Measurements from ENCODE around the gene CFAP99. TPM values are rescaled to one million over a fixed set of nuclear protein-coding genes. Genes with fewer than 3 reads are reported as not detected.

CFAP99 gene
- total and polyA plus RNA-seq, 2 donors from 2014 or later, result 1.5 to 1.7 TPM

GRCh38 chr4:2489081-2489805 lies 70.5 kb downstream of the CFAP99 start:
- H3K9me3 ChIP-seq (ENCODE audit: control insufficient read depth in 2 of 3, insufficient read depth in 1 of 3, low read length in 3 of 3), result no peaks in the 10 kb centered on the region
- no peaks in the 10 kb centered on the region for H3K27me3 ChIP-seq (ENCODE audit: control insufficient read depth, insufficient read depth, low read length)
- TF ChIP-seq CTCF (IDR thresholded peaks at IDR 0.05; ENCODE audit: borderline replicate concordance, extremely low read depth, insufficient read depth), result no peak
- no peak overlapping the region for H3K9ac ChIP-seq (ENCODE audit: low read length in 3 of 3)
- DNase-seq (peak in 1 of 5 donors; percentile 36), FAIRE-seq (no peak)
- no peak overlapping the region for H3K4me3 ChIP-seq (ENCODE audit: low read length in 3 of 3)
- no peak overlapping the region for H3K27ac ChIP-seq (ENCODE audit: low read depth in 2 of 2, low read length in 2 of 2)
- intact Hi-C loops (cut with DNase I), result no loop called here
- H3K4me1 ChIP-seq (ENCODE audit: control insufficient read depth in 2 of 3, insufficient read depth in 2 of 3, low read depth in 1 of 3, low read length in 3 of 3), result peaks cover 0 to 30% (median 8%) of the 10 kb centered on the region in 3 donors
- peaks cover 2 to 17% (median 7%) of the 10 kb centered on the region in 3 donors for H3K36me3 ChIP-seq (ENCODE audit: control insufficient read depth in 2 of 3, insufficient read depth in 3 of 3, low read length in 3 of 3)

GRCh38 chr4:2489841-2490552 lies 71.2 kb downstream of the CFAP99 start:
- H3K4me1 ChIP-seq (ENCODE audit: control insufficient read depth in 2 of 3, insufficient read depth in 2 of 3, low read depth in 1 of 3, low read length in 3 of 3), result peaks cover 0 to 24% (median 4%) of the 10 kb centered on the region in 3 donors

GRCh38 chr4:2492970-2493369 lies 74.2 kb downstream of the CFAP99 start:
- no peaks in the 10 kb centered on the region for H3K27me3 ChIP-seq (ENCODE audit: control insufficient read depth, insufficient read depth, low read length)
- intact Hi-C loops (cut with DNase I), result no loop called here
- no peak overlapping the region for H3K9ac ChIP-seq (ENCODE audit: low read length in 3 of 3)
- H3K27ac ChIP-seq (ENCODE audit: low read depth in 2 of 2, low read length in 2 of 2), result peak overlapping the region in 1 of 2 donors; percentile 32
- H3K36me3 ChIP-seq (ENCODE audit: control insufficient read depth in 2 of 3, insufficient read depth in 3 of 3, low read length in 3 of 3), result peaks cover 4 to 25% (median 14%) of the 10 kb centered on the region in 3 donors
- peaks cover 0 to 7% (median 0%) of the 10 kb centered on the region in 3 donors for H3K4me1 ChIP-seq (ENCODE audit: control insufficient read depth in 2 of 3, insufficient read depth in 2 of 3, low read depth in 1 of 3, low read length in 3 of 3)
- no peak for TF ChIP-seq CTCF (IDR thresholded peaks at IDR 0.05; ENCODE audit: borderline replicate concordance, extremely low read depth, insufficient read depth)
- FAIRE-seq (no peak), DNase-seq (no peak)
- H3K4me3 ChIP-seq (ENCODE audit: low read length in 3 of 3), result no peak overlapping the region
- H3K9me3 ChIP-seq (ENCODE audit: control insufficient read depth in 2 of 3, insufficient read depth in 1 of 3, low read length in 3 of 3), result no peaks in the 10 kb centered on the region

More at GRCh38 chr4:2489841-2490552, 71.2 kb downstream of the CFAP99 start:
- H3K27me3 ChIP-seq (ENCODE audit: control insufficient read depth, insufficient read depth, low read length), result no peaks in the 10 kb centered on the region
- no peak overlapping the region for H3K27ac ChIP-seq (ENCODE audit: low read depth in 2 of 2, low read length in 2 of 2)
- H3K9me3 ChIP-seq (ENCODE audit: control insufficient read depth in 2 of 3, insufficient read depth in 1 of 3, low read length in 3 of 3), result no peaks in the 10 kb centered on the region
- no peak overlapping the region for H3K9ac ChIP-seq (ENCODE audit: low read length in 3 of 3)
- peaks cover 2 to 17% (median 7%) of the 10 kb centered on the region in 3 donors for H3K36me3 ChIP-seq (ENCODE audit: control insufficient read depth in 2 of 3, insufficient read depth in 3 of 3, low read length in 3 of 3)
- intact Hi-C loops (cut with DNase I), result no loop called here
- no peak overlapping the region for H3K4me3 ChIP-seq (ENCODE audit: low read length in 3 of 3)
- TF ChIP-seq CTCF (IDR thresholded peaks at IDR 0.05; ENCODE audit: borderline replicate concordance, extremely low read depth, insufficient read depth), result no peak
- DNase-seq (peak in 1 of 5 donors; percentile 52), FAIRE-seq (no peak)
